HK-2 (cell line): ENCODE data around the gene HHAT.
"Not testable (repeated sequence)": the region's sequence is repeated elsewhere in the genome, so short reads cannot be mapped to it uniquely, and the experiment has no call there.

Experiments used
- DNase-seq: peaks from one replicate; pipeline ENCODE4 v3.0.0-alpha.2; 2018; ENCODE audit not compliant: unreplicated experiment

Gene HHAT

DNA sequence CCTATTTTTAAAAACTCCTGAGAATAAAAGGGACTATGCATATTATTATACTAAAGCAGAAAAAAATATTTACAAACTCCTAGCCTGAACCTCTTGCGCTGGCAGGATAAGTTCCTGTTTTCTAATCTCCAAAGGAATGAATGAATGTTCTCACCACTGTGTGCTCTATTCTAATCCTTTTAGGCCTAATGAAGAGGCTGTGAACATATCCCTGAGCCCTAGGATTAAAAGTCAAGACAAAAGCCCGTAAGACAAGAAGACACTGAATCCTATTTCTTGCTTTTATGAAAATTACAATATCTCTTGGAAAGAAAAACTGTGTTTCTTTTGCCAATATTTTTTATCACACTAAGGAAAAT lies 317.5 kb downstream of the HHAT start:
- no peak for DNase-seq

GRCh38 chr1:210647406-210648333 lies 319.0 kb downstream of the HHAT start:
- DNase-seq, result no peak

- no peak for DNase-seq
Measured at GRCh38 chr1:210648588-210649269, 320.0 kb downstream of the HHAT start.

GRCh38 chr1:210650403-210650802 lies 321.7 kb downstream of the HHAT start:
- DNase-seq, result no peak

DNA sequence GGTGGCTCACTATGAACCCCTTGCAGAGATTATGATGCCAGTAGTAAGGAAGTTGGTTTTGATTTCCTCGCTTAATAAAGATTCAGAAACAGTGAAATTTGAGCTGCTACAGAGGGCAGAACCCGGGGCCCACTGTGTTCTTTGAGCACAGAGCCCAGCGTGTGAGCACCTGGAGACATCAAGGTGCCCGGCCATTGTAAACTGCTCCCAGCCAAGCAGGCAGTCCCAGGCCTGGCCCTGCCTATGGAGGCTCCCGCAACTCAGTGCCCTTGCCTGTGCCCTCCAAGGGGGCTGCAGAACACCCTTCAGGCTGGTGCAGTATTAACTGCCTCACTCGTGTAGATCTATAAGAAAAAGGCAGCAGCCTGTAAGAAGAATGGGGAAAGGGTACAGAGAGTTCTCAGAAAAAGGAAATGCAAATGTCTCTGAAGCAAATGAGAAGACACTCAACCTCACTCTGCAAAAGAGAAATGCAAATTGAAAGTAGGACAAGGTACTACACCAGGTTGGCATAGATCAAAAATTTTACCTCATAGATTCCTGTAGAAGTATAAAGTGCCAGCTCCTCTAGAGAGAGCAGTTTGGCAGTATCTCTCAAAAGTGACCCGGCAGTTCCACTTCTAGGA lies 323.7 kb downstream of the HHAT start:
- DNase-seq, result no peak

- DNase-seq, result no peak
Measured at GRCh38 chr1:210653771-210654170, 325.1 kb downstream of the HHAT start.

- DNase-seq, result no peak
Measured at GRCh38 chr1:210654176-210654981, 325.7 kb downstream of the HHAT start.

GRCh38 chr1:210655511-210655910 lies 326.8 kb downstream of the HHAT start:
- DNase-seq, result no peak

GRCh38 chr1:210657806-210658205 lies 329.1 kb downstream of the HHAT start:
- DNase-seq, result no peak

DNA sequence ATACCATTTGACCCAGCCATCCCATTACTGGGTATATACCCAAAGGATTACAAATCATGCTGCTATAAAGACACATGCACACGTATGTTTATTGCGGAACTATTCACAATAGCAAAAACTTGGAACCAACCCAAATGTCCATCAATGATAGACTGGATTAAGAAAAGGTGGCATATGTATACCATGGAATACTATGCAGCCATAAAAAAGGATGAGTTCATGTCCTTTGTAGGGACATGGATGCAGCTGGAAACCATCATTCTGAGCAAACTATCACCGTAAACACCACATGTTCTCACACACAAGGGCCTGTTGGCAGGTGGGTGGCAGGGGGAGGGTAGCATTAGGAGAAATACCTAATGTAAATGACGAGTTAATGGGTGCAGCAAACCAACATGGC lies 332.8 kb downstream of the HHAT start:
- DNase-seq, result not testable (repeated sequence)

- DNase-seq, result no peak
Measured at GRCh38 chr1:210662291-210663050, 333.8 kb downstream of the HHAT start.

- DNase-seq, result no peak
Measured at GRCh38 chr1:210663730-210664573, 335.2 kb downstream of the HHAT start.

DNA sequence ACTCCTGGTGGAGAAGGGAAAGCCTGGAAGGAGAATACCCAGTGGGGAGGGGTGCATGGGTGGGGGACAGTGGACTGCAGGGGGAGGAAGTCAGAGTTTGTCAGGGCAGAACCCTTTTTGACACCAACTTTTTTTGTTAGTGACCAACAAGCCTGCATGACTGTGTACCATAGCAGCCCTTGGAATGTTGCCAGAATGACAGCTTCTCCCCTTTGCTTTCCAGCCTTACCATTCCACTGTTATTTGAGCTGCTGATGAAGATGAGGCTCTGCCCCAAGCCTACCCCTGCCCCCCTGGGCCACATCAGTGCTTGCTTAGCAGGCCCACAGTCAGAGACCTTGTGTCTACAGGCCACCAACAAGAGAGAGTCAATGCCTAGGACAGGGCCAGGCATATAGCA lies 341.2 kb downstream of the HHAT start:
- no peak for DNase-seq

DNA sequence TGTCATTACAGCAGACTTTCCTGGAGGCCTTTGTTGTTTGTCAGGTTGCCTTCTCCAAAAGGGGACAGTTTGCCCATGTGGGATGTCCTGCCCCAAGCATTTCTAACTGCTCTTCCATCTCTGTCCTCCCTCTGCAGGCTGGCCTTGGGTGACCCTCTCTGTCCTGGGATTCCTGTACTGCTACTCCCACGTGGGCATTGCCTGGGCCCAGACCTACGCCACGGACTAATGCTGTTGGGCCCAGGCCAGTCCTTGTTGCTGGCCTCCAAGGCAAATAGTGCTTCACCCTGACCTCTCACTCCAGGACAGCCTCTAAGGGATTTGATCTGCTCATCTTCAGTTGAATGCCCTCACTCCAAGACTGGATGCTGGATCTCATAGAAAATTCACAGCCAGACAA lies 345.4 kb downstream of the HHAT start:
- DNase-seq, result no peak

DNA sequence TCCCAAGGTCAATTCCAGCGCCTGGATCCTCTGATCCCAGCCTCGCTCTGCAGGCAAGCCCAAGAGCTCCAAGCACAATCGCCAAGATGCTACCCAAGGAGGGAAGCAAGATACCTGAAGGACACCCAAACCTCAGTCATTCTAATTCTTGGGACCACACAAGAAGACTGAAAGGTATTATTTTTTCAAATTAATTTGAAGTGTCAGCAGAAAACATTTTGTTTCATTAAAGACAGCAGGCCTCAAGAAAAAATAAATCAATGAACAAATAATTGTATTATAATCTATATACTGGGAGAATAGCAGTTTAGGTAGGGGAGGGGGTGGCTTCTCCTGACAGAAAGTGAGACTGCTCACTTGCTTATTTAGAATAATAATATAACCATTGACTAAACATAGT lies 347.8 kb downstream of the HHAT start:
- DNase-seq, result no peak

GRCh38 chr1:210677533-210677932 lies 348.8 kb downstream of the HHAT start:
- no peak for DNase-seq

DNA sequence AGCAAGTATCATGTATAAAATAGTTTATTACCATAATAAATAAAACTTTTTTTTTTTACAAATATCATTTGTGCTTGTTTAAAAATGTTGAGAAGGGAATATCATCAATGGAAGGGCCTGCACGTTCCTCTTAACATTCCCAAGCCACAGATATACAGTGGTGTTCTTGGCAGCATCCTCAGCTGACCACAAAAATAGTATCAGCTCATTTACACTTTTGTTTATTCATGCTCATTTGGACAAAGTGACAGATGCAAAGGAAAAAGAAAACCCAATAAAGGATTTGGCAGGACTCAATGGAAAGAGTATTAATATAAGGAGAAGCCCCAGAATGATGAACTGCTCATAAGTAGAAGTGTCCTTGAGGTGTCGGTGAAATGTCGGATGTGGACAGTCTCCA lies 349.6 kb downstream of the HHAT start:
- DNase-seq, result no peak

GRCh38 chr1:210681158-210681557 lies 352.5 kb downstream of the HHAT start:
- DNase-seq, result no peak

GRCh38 chr1:210683403-210684047 lies 354.8 kb downstream of the HHAT start:
- no peak for DNase-seq
